ENCODE results near the gene ZNF804A. TPM values are rescaled to one million over a fixed set of nuclear protein-coding genes. Genes with fewer than 3 reads are reported as not detected.

Gene ZNF804A
- total RNA-seq, 1 donor from 2014 or later: 23.1 TPM

DNA sequence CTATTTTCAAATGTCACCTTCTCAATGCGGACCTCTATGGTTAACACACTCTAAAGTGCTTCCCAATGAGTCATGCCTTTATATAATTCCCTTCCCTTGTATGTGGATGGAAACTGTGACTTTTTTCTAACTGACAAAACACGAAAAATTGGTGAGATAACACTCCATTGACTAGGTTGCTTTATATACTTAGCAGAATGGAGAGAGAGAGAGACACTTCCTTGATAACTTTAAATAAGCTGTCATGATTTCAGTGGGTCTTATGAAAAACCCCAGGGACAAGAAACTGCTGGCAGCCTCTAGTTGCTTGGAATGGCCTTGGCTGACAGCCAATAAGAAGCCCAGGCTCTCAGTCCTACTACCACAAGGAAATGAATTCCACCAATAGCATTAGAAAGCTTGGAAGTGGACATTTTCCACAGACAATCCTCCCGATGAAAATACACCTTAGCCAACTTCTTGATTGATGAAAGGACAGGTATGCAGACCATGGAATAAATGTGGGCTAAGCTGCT is 322.2 kb downstream of the ZNF804A start:
- Mint-ChIP-seq H3K9me3 (ENCODE audit: unreplicated experiment) (no peaks in the 10 kb centered on the region), H3K4me3 (ENCODE audit: unreplicated experiment) (no peak overlapping the region), H3K4me1 (ENCODE audit: low read depth, unreplicated experiment) (no peaks in the 10 kb centered on the region), H3K36me3 (ENCODE audit: unreplicated experiment) (no peaks in the 10 kb centered on the region), H3K27me3 (ENCODE audit: unreplicated experiment) (no peaks in the 10 kb centered on the region), H3K27ac (ENCODE audit: unreplicated experiment) (no peak overlapping the region)
- TF ChIP-seq, protein P1, sequence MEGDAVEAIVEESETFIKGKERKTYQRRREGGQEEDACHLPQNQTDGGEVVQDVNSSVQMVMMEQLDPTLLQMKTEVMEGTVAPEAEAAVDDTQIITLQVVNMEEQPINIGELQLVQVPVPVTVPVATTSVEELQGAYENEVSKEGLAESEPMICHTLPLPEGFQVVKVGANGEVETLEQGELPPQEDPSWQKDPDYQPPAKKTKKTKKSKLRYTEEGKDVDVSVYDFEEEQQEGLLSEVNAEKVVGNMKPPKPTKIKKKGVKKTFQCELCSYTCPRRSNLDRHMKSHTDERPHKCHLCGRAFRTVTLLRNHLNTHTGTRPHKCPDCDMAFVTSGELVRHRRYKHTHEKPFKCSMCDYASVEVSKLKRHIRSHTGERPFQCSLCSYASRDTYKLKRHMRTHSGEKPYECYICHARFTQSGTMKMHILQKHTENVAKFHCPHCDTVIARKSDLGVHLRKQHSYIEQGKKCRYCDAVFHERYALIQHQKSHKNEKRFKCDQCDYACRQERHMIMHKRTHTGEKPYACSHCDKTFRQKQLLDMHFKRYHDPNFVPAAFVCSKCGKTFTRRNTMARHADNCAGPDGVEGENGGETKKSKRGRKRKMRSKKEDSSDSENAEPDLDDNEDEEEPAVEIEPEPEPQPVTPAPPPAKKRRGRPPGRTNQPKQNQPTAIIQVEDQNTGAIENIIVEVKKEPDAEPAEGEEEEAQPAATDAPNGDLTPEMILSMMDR (IDR thresholded peaks at IDR 0.05; ENCODE audit: partially characterized antibody, unreplicated experiment): no peak
- DNase-seq: no peak

DNA sequence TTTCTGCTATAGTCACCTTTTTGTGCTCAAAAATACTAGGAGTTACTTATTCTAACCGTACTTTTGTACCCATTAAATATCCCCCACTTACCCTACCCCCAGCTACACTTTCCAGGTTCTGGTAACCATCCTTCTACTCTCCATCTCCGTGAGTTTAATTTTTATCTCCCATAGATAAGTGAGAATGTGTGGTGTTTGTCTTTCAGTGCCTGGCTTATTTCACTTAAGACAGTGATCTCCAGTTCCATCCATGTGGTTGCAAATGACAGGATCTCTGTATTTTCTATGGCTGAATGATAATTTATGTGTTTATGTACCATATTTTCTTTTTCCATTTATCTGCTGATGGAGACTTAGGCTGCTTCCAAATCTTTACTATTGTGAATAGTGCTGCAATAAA is 323.3 kb downstream of the ZNF804A start:
- H3K36me3 Mint-ChIP-seq (ENCODE audit: unreplicated experiment): peaks cover 5% of the 10 kb centered on the region
- H3K4me3 Mint-ChIP-seq (ENCODE audit: unreplicated experiment): no peak overlapping the region
- DNase-seq: no peak
- H3K27me3 Mint-ChIP-seq (ENCODE audit: unreplicated experiment): no peaks in the 10 kb centered on the region
- H3K27ac Mint-ChIP-seq (ENCODE audit: unreplicated experiment): no peak overlapping the region
- peaks cover 2% of the 10 kb centered on the region for H3K9me3 Mint-ChIP-seq (ENCODE audit: unreplicated experiment)
- TF ChIP-seq, protein P1 (IDR thresholded peaks at IDR 0.05; ENCODE audit: partially characterized antibody, unreplicated experiment): no peak
- no peaks in the 10 kb centered on the region for H3K4me1 Mint-ChIP-seq (ENCODE audit: low read depth, unreplicated experiment)

DNA sequence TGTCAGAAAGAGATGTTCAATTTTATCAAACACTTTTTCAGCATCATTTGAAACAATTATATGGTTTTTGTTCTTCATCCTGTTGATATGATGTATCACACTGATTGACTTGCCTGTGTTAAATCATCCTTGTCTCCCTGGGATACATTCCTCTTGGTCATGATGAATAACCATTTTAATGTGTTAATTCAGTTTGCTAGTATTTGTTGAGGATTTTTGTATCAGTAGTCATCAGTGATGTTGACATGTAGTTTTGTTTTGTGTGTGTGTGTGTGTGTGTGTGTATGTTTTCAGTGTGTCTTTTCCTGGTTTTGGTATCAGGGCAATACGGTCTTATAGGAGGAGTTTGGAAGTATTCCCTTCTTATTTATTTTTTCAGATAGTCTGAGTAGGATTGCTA is 325.4 kb downstream of the ZNF804A start:
- Mint-ChIP-seq H3K27ac (ENCODE audit: unreplicated experiment) (no peak overlapping the region), H3K9me3 (ENCODE audit: unreplicated experiment) (peaks cover 6% of the 10 kb centered on the region), H3K36me3 (ENCODE audit: unreplicated experiment) (peaks cover 12% of the 10 kb centered on the region), H3K4me1 (ENCODE audit: low read depth, unreplicated experiment) (no peaks in the 10 kb centered on the region), H3K4me3 (ENCODE audit: unreplicated experiment) (no peak overlapping the region), H3K27me3 (ENCODE audit: unreplicated experiment) (no peaks in the 10 kb centered on the region)
- TF ChIP-seq, protein P1 (IDR thresholded peaks at IDR 0.05; ENCODE audit: partially characterized antibody, unreplicated experiment): no peak
- no peak for DNase-seq

DNA sequence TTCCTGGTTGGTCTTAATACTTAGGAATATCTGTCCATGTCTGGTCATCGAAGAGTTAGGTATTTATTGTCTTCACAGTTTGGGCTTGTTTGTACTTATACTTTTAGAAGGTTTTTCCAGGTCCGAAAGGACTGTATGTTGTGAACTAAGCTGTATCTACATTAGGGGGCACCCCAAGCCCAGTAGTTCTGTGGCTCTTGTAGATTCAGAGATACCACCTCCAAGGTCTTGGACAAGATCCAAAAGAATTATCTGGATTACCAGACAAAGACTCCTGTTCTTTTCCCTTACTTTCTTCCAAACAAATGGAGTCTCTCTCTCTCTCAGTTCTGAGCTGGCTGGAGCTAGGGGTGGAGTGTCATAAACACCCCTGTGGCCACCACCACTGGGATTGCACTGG is 328.7 kb downstream of the ZNF804A start:
- H3K9me3 Mint-ChIP-seq (ENCODE audit: unreplicated experiment): peaks cover 6% of the 10 kb centered on the region
- H3K36me3 Mint-ChIP-seq (ENCODE audit: unreplicated experiment): peaks cover 19% of the 10 kb centered on the region
- H3K27me3 Mint-ChIP-seq (ENCODE audit: unreplicated experiment): peaks cover 1% of the 10 kb centered on the region
- no peak overlapping the region for H3K4me3 Mint-ChIP-seq (ENCODE audit: unreplicated experiment)
- DNase-seq: no peak
- H3K4me1 Mint-ChIP-seq (ENCODE audit: low read depth, unreplicated experiment): no peaks in the 10 kb centered on the region
- TF ChIP-seq, protein P1 (IDR thresholded peaks at IDR 0.05; ENCODE audit: partially characterized antibody, unreplicated experiment): no peak
- no peak overlapping the region for H3K27ac Mint-ChIP-seq (ENCODE audit: unreplicated experiment)

DNA sequence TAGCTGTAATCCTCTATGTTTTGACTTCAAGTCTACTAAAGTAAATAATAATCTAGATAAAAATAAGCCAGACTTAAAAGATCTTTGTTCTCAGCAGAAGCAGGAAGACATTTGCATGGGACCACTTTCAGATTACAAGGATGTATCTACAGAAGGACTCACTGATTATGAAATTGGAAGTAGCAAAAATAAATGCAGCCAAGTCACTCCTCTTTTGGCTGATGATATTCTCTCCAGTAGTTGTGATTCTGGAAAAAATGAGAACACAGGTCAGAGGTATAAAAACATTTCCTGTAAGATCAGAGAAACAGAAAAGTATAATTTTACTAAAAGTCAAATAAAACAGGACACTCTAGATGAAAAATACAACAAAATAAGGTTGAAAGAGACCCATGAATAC is 338.4 kb downstream of the ZNF804A start:
- no peak overlapping the region for H3K4me3 Mint-ChIP-seq (ENCODE audit: unreplicated experiment)
- H3K27me3 Mint-ChIP-seq (ENCODE audit: unreplicated experiment): peaks cover 2% of the 10 kb centered on the region
- no peak overlapping the region for H3K27ac Mint-ChIP-seq (ENCODE audit: unreplicated experiment)
- H3K36me3 Mint-ChIP-seq (ENCODE audit: unreplicated experiment): peaks cover 6% of the 10 kb centered on the region
- H3K9me3 Mint-ChIP-seq (ENCODE audit: unreplicated experiment): peaks cover 2% of the 10 kb centered on the region
- TF ChIP-seq, protein P1 (IDR thresholded peaks at IDR 0.05; ENCODE audit: partially characterized antibody, unreplicated experiment): no peak
- no peak for DNase-seq
- H3K4me1 Mint-ChIP-seq (ENCODE audit: low read depth, unreplicated experiment): peaks cover 6% of the 10 kb centered on the region

Measured in glutamatergic neuron (in vitro differentiated cells).